H1 (cell line): ENCODE data around the gene KCNQ1. TPM values are rescaled to one million over a fixed set of nuclear protein-coding genes. Genes with fewer than 3 reads are reported as not detected.

Experiments
- CTCF ChIA-PET: fragments of 300-600 bp; sonication (Branson Sonifier 250); formaldehyde crosslinking; loops from one replicate; lab custom pipeline; 2021; ENCODE audit not compliant: partially characterized antibody; lab: Charles Lee
- POLR2A ChIA-PET: fragments of 300-600 bp; sonication (Branson Sonifier 250); formaldehyde crosslinking; loops from one replicate; lab custom pipeline; 2021; ENCODE audit warnings: inconsistent platforms; ENCODE audit not compliant: partially characterized antibody; lab: Charles Lee
- DNase-seq, 2 experiments: peaks; one replicate each; pipeline versions ENCODE4 v3.0.0 to v3.0.0-alpha.2; 2010 to 2022; ENCODE audit warnings: low spot score in 2 of 2, low read depth in 1 of 2, mixed read lengths in 1 of 2
- FAIRE-seq: peaks from 2 replicates; lab custom pipeline; 2011; peaks lifted over from hg19 to GRCh38; lab: Jason Lieb, UNC
- H2AFZ ChIP-seq: 2 replicates; pipeline ENCODE4 v1.8.1; 2012; ENCODE audit warnings: low read length, inconsistent platforms
- H2AK5ac ChIP-seq: 2 replicates; pipeline ENCODE4 v1.6.1; 2013; ENCODE audit warnings: low read depth, low read length
- H2BK120ac ChIP-seq: replicated peaks from 2 replicates; pipeline ENCODE3; 2013; ENCODE audit warnings: low read depth, low read length, inconsistent platforms
- H2BK12ac ChIP-seq: 2 replicates; pipeline ENCODE4 v1.6.1; 2013; ENCODE audit warnings: low read depth, low read length
- H2BK15ac ChIP-seq: 2 replicates; pipeline ENCODE4 v1.6.1; 2013; ENCODE audit warnings: low read length
- H2BK20ac ChIP-seq: 2 replicates; pipeline ENCODE4 v1.6.1; 2013; ENCODE audit warnings: low read length
- H2BK5ac ChIP-seq: 2 replicates; pipeline ENCODE4 v1.6.1; 2013; ENCODE audit warnings: low read depth, low read length
- H3K14ac ChIP-seq: 2 replicates; pipeline ENCODE4 v1.6.1; 2013; ENCODE audit warnings: inconsistent platforms; ENCODE audit not compliant: insufficient read length
- H3K18ac ChIP-seq: 2 replicates; pipeline ENCODE4 v1.6.1; 2013; ENCODE audit warnings: low read length; ENCODE audit errors: extremely low read depth
- H3K23ac ChIP-seq: 2 replicates; pipeline ENCODE4 v1.6.1; 2013; ENCODE audit warnings: inconsistent platforms; ENCODE audit not compliant: insufficient read length
- H3K23me2 ChIP-seq: 2 replicates; pipeline ENCODE4 v1.6.1; 2013; ENCODE audit warnings: low read depth, low read length
- H3K27ac ChIP-seq: 2 replicates; pipeline ENCODE4 v1.6.1; 2011; ENCODE audit warnings: low read depth, low read length, inconsistent platforms
- H3K27me3 ChIP-seq, 4 experiments: replicated peaks in 1 of 4; 1 replicate in 1 of 4; 2 replicates in 3 of 4; pipeline versions ENCODE4 v1.6.1 to v1.8.1; 2011 to 2013; ENCODE audit warnings: low read length in 3 of 4, mild to moderate bottlenecking in 3 of 4, inconsistent platforms in 2 of 4, mixed read lengths in 2 of 4, moderate library complexity in 1 of 4; ENCODE audit not compliant: control insufficient read depth in 3 of 4, insufficient read depth in 3 of 4; ENCODE audit errors: extremely low read depth in 1 of 4
- H3K36me3 ChIP-seq, 4 experiments: 2 replicates each; pipeline versions ENCODE4 v1.6.1 to v1.8.1; 2011 to 2013; ENCODE audit warnings: mild to moderate bottlenecking in 4 of 4, low read length in 3 of 4, moderate library complexity in 2 of 4, control low read depth in 1 of 4, inconsistent platforms in 1 of 4; ENCODE audit not compliant: insufficient read depth in 4 of 4, control insufficient read depth in 2 of 4
- H3K4ac ChIP-seq: replicated peaks from 2 replicates; pipeline ENCODE3; 2013; ENCODE audit warnings: low read length, low read depth, mixed read lengths, inconsistent platforms; ENCODE audit not compliant: insufficient read length
- H3K4me1 ChIP-seq, 4 experiments: replicated peaks in 1 of 4; 1 replicate in 1 of 4; 2 replicates in 3 of 4; pipeline versions ENCODE4 v1.6.1 to v1.8.1; 2011 to 2013; ENCODE audit warnings: low read length in 3 of 4, inconsistent platforms in 2 of 4, mixed read lengths in 1 of 4; ENCODE audit not compliant: insufficient read depth in 4 of 4, control insufficient read depth in 3 of 4
- H3K4me2 ChIP-seq, 2 experiments: 2 replicates each; pipeline versions ENCODE4 v1.6.1 to v1.8.1; 2011 to 2013; ENCODE audit warnings: low read depth in 2 of 2, low read length in 2 of 2, control low read depth in 1 of 2, inconsistent platforms in 1 of 2, mild to moderate bottlenecking in 1 of 2; ENCODE audit not compliant: insufficient read depth in 1 of 2
- H3K4me3 ChIP-seq, 4 experiments: fragments of 200-600, 300-600 bp in 1 of 4; sonication (generic), shearing (Covaris generic), sonication (Bioruptor Twin) in 1 of 4; 2 replicates each; pipeline versions ENCODE4 v1.5.1 to v1.8.1; 2011 to 2016; ENCODE audit warnings: low read length in 4 of 4, low read depth in 3 of 4, control low read depth in 2 of 4, inconsistent platforms in 2 of 4, mild to moderate bottlenecking in 2 of 4, mixed read lengths in 1 of 4, moderate library complexity in 1 of 4; ENCODE audit not compliant: insufficient read depth in 2 of 4; ENCODE audit errors: extremely low read depth in 1 of 4
- H3K56ac ChIP-seq: replicated peaks from 2 replicates; pipeline ENCODE3; 2013; ENCODE audit warnings: low read depth, mild to moderate bottlenecking, mixed read lengths, low read length, inconsistent platforms; ENCODE audit not compliant: insufficient read length
- H3K79me1 ChIP-seq: 2 replicates; pipeline ENCODE4 v1.6.1; 2013; ENCODE audit warnings: low read depth, low read length, control low read depth
- H3K79me2 ChIP-seq, 2 experiments: 2 replicates each; pipeline versions ENCODE4 v1.6.1 to v1.8.1; 2012 to 2013; ENCODE audit warnings: low read length in 2 of 2, mild to moderate bottlenecking in 2 of 2, inconsistent platforms in 1 of 2; ENCODE audit not compliant: insufficient read depth in 2 of 2, control insufficient read depth in 1 of 2
- H3K9ac ChIP-seq, 4 experiments: replicated peaks in 1 of 4; 1 replicate in 1 of 4; 2 replicates in 3 of 4; pipeline versions ENCODE4 v1.6.1 to v1.8.1; 2011 to 2013; ENCODE audit warnings: low read depth in 3 of 4, low read length in 3 of 4, control low read depth in 2 of 4, mild to moderate bottlenecking in 2 of 4, moderate library complexity in 2 of 4, inconsistent platforms in 1 of 4; ENCODE audit errors: extremely low read depth in 1 of 4
- H3K9me3 ChIP-seq, 2 experiments: 2 replicates each; pipeline versions ENCODE4 v1.6.1 to v1.8.1; 2012 to 2013; ENCODE audit warnings: mild to moderate bottlenecking in 2 of 2, moderate library complexity in 2 of 2, control low read depth in 1 of 2, inconsistent platforms in 1 of 2, low read depth in 1 of 2, low read length in 1 of 2, mixed read lengths in 1 of 2; ENCODE audit not compliant: insufficient read depth in 2 of 2
- H4K20me1 ChIP-seq, 2 experiments: replicated peaks in 1 of 2; 2 replicates each; pipeline versions ENCODE3 to v1.8.1; 2011 to 2013; ENCODE audit warnings: inconsistent platforms in 2 of 2, low read length in 2 of 2, mild to moderate bottlenecking in 1 of 2; ENCODE audit not compliant: insufficient read depth in 2 of 2, control insufficient read depth in 1 of 2
- H4K5ac ChIP-seq: 2 replicates; pipeline ENCODE4 v1.6.1; 2013; ENCODE audit warnings: low read length, low read depth, mixed read lengths, inconsistent platforms; ENCODE audit not compliant: insufficient read length
- H4K8ac ChIP-seq: 2 replicates; pipeline ENCODE4 v1.8.0; 2013; ENCODE audit warnings: mild to moderate bottlenecking, moderate library complexity, low read length, inconsistent platforms; ENCODE audit not compliant: insufficient read depth; ENCODE audit errors: extremely low read depth
- H4K91ac ChIP-seq: replicated peaks from 2 replicates; pipeline ENCODE3; 2013; ENCODE audit warnings: low read length, mixed read lengths, inconsistent platforms; ENCODE audit not compliant: insufficient read length
- CHD1 ChIP-seq: IDR thresholded peaks from 2 replicates; pipeline ENCODE4 v1.6.1; 2012; ENCODE audit warnings: low read depth, low read length, improper control_type of control experiment
- CHD2 ChIP-seq: IDR thresholded peaks from 2 replicates; pipeline ENCODE4 v1.6.1; 2012; ENCODE audit warnings: low read length, improper control_type of control experiment
- CTCF ChIP-seq, 3 experiments: IDR thresholded peaks; 1 replicate in 2 of 3; 2 replicates in 1 of 3; pipeline versions ENCODE4 v1.5.1 to v1.6.1; 2011; ENCODE audit warnings: low read length in 3 of 3, mild to moderate bottlenecking in 3 of 3, inconsistent platforms in 2 of 3, low read depth in 1 of 3, moderate library complexity in 1 of 3; ENCODE audit not compliant: insufficient read depth in 1 of 3; ENCODE audit errors: control extremely low read depth in 1 of 3
- EP300 ChIP-seq, 2 experiments: IDR thresholded peaks; 1 replicate in 1 of 2; 2 replicates in 1 of 2; pipeline ENCODE4 v1.6.1; 2011 to 2012; ENCODE audit warnings: low read depth in 2 of 2, low read length in 2 of 2, mild to moderate bottlenecking in 2 of 2, borderline replicate concordance in 1 of 2, inconsistent platforms in 1 of 2, moderate library complexity in 1 of 2
- KDM4A ChIP-seq: IDR thresholded peaks from one replicate; pipeline ENCODE4 v1.7.1; 2012; ENCODE audit warnings: low read depth, mild to moderate bottlenecking, moderate library complexity, low read length, inconsistent platforms; ENCODE audit not compliant: severe bottlenecking
- MAFK ChIP-seq: IDR thresholded peaks from 2 replicates; pipeline ENCODE4 v1.6.1; 2012; ENCODE audit warnings: low read depth, mild to moderate bottlenecking, improper control_type of control experiment, low read length
- MAX ChIP-seq: IDR thresholded peaks from 2 replicates; pipeline ENCODE4 v1.6.1; 2012; ENCODE audit warnings: inconsistent platforms
- TAF1 ChIP-seq: IDR thresholded peaks from 2 replicates; pipeline ENCODE4 v1.6.1; 2011; ENCODE audit warnings: mild to moderate bottlenecking, low read depth, low read length
- YY1 ChIP-seq: IDR thresholded peaks from 2 replicates; pipeline ENCODE4 v1.6.1; 2011; ENCODE audit warnings: low read depth, mild to moderate bottlenecking, low read length
- ZNF274 ChIP-seq: IDR thresholded peaks from 2 replicates; pipeline ENCODE4 v1.7.0; 2012; ENCODE audit warnings: low read length, borderline replicate concordance; ENCODE audit errors: extremely low read depth
- WGBS, 2 experiments: shearing (Covaris generic) in 1 of 2; methylation state at CpG; one replicate each; pipeline versions ENCODE4 v1.1.6 to v1.1.7; 2013 to 2015; ENCODE audit warnings: low lambda C conversion rate in 2 of 2, mixed read lengths in 2 of 2, inconsistent platforms in 1 of 2, low coverage in 1 of 2, missing lambda C conversion rate in 1 of 2; ENCODE audit not compliant: insufficient replicate concordance in 2 of 2, insufficient coverage in 1 of 2, insufficient read length in 1 of 2; ENCODE audit errors: extremely low coverage in 1 of 2, missing lambda C conversion rate in 1 of 2; 5-methylcytosine and 5-hydroxymethylcytosine counted together
- polyA plus RNA-seq, 7 experiments: library from polyadenylated mRNA; depleted of rRNA in 3 of 7; stranded (reverse) in 5 of 7; unstranded in 2 of 7; fragments of >200 nt in 5 of 7; fragments of 200-250 nt in 2 of 7; gene quantifications; 1 replicate in 5 of 7; 2 replicates in 1 of 7; 4 replicates in 1 of 7; pipeline versions ENCODE4 v1.2.1 to v1.2.3, GENCODE V29; 2011 to 2013; ENCODE audit warnings: missing spikeins in 2 of 7, mixed read lengths in 2 of 7
- total RNA-seq: library from RNA; stranded (reverse); fragmentation: NEBNext Ultra II Directional; extraction: Animal tissue kit (Norgen Biotek cat#: 25700); gene quantifications from 2 replicates; pipeline ENCODE4 v1.2.1, GENCODE V29; 2021

Gene KCNQ1
- total and polyA plus RNA-seq, 2 of the 8 experiments (the other 6 are each of a cell fraction or from before 2014, with no cell fraction given): 1.9 to 2.0 TPM

DNA sequence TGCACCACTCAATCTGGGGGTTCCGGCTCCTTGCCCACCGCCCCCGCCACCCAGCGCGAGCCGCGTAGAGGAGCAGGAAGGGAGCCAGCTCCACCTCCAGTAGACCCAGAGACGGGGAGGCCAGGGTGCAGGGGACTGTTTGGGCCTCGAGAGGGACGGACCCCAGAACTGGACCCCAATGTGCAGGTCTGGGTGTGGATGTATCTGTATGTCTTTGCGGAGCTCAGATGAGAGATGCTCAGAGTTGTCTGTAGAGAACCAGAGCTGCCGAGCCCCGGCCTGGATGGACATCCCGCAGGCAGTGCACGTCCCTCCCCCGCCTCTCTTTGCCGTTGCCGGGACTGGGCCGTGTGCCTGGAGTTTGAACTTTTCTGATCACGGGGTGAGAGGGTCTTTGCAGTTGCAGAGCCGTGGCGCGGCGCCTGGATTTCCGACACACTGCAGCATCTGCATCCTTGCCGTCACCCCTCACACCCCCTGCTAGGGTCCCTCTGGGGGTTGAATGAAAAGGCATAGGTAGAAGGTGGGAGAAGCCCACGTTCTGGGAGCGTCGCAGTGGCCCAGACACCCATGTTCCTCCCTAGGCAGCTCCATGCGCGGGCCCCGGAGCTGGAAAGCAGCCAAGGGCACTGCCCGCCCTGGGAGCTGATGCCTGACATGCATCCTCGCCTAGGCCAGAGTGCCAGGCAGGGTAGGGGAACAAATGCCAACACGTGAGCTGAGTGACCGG is 105.2 kb downstream of the KCNQ1 start:
- H3K23me2 ChIP-seq: no peaks in the 10 kb centered on the region
- H3K14ac ChIP-seq: no peak overlapping the region
- H3K36me3 ChIP-seq: no peaks in the 10 kb centered on the region
- no peak overlapping the region for H2BK120ac ChIP-seq
- no peak overlapping the region for H2BK12ac ChIP-seq
- H3K4ac ChIP-seq: no peak overlapping the region
- H3K23ac ChIP-seq: no peak overlapping the region
- no peak overlapping the region for H2AK5ac ChIP-seq
- no peak overlapping the region for H4K5ac ChIP-seq
- FAIRE-seq: no peak
- DNase-seq: no peak
- peaks cover 19 to 79% (median 52%) of the 10 kb centered on the region in 4 experiments for H3K27me3 ChIP-seq
- no peaks in the 10 kb centered on the region for H3K79me1 ChIP-seq
- no peak overlapping the region for H3K18ac ChIP-seq
- H3K27ac ChIP-seq: no peak overlapping the region
- ChIA-PET POLR2A (no interaction called here), CTCF (interaction anchor here (1.1 to 1.6 kb wide), 2 partner anchors 17 to 194 kb away, joined by 3 to 5 read pairs; no protein-coding TSS in a partner anchor)
- H2AFZ ChIP-seq: no peak overlapping the region
- H3K56ac ChIP-seq: no peak overlapping the region
- no peak overlapping the region for H4K8ac ChIP-seq
- H2BK20ac ChIP-seq: no peak overlapping the region
- no peak overlapping the region for H2BK5ac ChIP-seq
- H3K4me1 ChIP-seq: no peaks in the 10 kb centered on the region; a peak in 1 of 7 replicates
- H4K91ac ChIP-seq: no peak overlapping the region
- no peak overlapping the region for H3K4me3 ChIP-seq
- no peak overlapping the region for H2BK15ac ChIP-seq
- H3K79me2 ChIP-seq: no peaks in the 10 kb centered on the region
- 95% methylated on average over 33 of the region's 36 CpGs; no CpG with 5 or more reads in 1 of the 2 experiments for WGBS, 2 experiments
- H3K9me3 ChIP-seq: no peaks in the 10 kb centered on the region
- peaks cover 0 to 2% of the 10 kb centered on the region in 2 experiments for H4K20me1 ChIP-seq
- no peak overlapping the region for H3K9ac ChIP-seq
- H3K4me2 ChIP-seq: no peak overlapping the region
- TF ChIP-seq TAF1: no peak
- TF ChIP-seq EP300 (IDR thresholded peaks at IDR 0.05; ENCODE audit: borderline replicate concordance in 1 of 2, low read depth in 2 of 2, low read length in 2 of 2): no peak
- no peak for TF ChIP-seq CTCF (IDR thresholded peaks at IDR 0.05; ENCODE audit: control extremely low read depth in 1 of 3, insufficient read depth in 1 of 3, low read depth in 1 of 3, low read length in 3 of 3)
- TF ChIP-seq MAX: no peak
- no peak for TF ChIP-seq MAFK
- TF ChIP-seq YY1: no peak
- TF ChIP-seq KDM4A: no peak
- TF ChIP-seq ZNF274: no peak
- no peak for TF ChIP-seq CHD1
- no peak for TF ChIP-seq CHD2
